HG02870 (cell line): ENCODE data around the gene GPATCH3.
"Not testable (repeated sequence)": the region's sequence is repeated elsewhere in the genome, so short reads cannot be mapped to it uniquely, and the experiment has no call there.

Source experiments
- ATAC-seq: cut with Tn5 transposase; IDR thresholded peaks from one replicate; pipeline ENCODE4 v1.9.1; 2021; ENCODE audit warnings: mild to moderate bottlenecking, moderate library complexity; ENCODE audit not compliant: unreplicated experiment

Gene GPATCH3

GRCh38 chr1:26913389-26913753 lies 13.1 kb upstream of the GPATCH3 start:
- ATAC-seq, result no peak

DNA sequence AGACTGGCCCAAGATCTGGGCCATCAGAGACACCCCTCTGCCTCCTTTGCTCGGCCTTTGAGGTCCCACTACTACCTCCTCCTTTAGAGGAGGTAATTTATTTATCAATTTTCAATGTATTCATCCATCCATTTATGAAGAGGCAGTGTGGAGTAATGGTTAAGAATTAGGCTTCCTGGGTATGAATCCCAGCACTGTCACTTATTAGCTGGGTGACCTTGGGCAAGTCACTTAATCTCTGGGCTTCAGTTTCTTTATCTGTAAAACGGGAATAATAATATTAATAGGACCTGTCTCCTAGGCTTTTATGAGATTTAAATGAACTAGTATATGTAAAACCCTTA lies 11.9 kb upstream of the GPATCH3 start:
- no peak for ATAC-seq

DNA sequence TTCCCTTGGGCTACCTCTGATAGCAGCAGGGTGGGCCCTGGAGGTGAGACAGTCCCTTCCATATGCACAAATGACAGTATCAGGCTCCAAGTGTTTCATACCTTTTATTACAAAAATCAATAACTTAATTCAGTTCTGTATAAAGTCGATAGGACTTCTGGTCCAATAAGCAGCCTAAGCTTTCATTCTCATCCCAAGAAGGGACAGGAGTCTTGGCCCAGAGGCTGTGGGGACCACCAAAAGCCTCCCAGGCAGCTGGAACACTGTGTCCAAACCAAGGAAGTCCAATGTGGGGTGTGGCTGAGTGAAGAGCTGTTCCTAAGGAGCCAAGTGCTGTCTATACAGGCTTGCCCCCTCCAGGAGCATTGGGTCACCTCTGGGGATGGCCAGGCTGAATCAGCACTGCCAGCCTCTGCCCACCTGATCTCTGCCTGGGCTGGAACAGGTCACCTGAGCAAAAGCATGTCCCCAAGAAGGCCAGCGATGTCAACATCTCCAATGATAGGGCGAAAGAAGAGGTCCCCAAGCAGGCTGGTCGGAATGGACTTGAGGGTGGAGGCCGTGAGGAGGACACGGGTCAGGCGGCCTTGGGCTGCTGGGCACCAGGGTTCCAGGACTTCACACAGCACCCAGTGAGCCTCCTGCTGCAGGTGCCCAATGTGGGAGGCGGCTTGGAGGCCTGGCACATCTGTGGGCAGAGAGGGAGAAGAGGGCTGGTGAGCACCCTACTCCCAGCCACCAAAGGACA lies 11.3 kb upstream of the GPATCH3 start:
- no peak for ATAC-seq

GRCh38 chr1:26910343-26911160 lies 10.3 kb upstream of the GPATCH3 start:
- no peak for ATAC-seq

DNA sequence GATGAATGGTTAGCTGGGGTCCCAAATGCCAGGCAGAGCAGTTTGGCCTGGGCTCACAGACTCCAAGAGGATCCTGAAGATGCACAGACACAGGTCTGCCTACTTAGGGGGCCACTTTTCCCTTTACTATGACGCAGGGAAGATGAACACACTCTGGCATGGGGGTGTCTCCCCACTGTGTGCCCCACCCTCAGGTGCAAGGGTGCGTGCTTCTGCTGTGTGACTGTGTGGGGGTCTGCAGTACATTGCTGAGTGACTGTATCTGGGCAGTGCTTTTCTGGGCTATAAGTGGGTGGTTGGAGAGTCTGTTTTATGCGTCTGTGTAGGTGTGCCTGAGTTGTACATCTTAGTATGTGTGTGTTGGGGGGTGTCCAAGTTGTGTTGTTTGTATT lies 9.7 kb upstream of the GPATCH3 start:
- ATAC-seq, result no peak

- no peak for ATAC-seq
These were observed 7.0 kb upstream of the GPATCH3 start for GRCh38 chr1:26907071-26907917.

GRCh38 chr1:26900815-26901511 lies 696 bp upstream of the GPATCH3 start:
- no peak for ATAC-seq

- ATAC-seq, result no peak
These were observed 2.9 kb downstream of the GPATCH3 start for GRCh38 chr1:26897351-26897750.

GRCh38 chr1:26894263-26894662 lies 6.0 kb downstream of the GPATCH3 start:
- no peak for ATAC-seq

- peak; percentile 18 for ATAC-seq
These were observed 9.8 kb downstream of the GPATCH3 start for GRCh38 chr1:26890467-26890796.

DNA sequence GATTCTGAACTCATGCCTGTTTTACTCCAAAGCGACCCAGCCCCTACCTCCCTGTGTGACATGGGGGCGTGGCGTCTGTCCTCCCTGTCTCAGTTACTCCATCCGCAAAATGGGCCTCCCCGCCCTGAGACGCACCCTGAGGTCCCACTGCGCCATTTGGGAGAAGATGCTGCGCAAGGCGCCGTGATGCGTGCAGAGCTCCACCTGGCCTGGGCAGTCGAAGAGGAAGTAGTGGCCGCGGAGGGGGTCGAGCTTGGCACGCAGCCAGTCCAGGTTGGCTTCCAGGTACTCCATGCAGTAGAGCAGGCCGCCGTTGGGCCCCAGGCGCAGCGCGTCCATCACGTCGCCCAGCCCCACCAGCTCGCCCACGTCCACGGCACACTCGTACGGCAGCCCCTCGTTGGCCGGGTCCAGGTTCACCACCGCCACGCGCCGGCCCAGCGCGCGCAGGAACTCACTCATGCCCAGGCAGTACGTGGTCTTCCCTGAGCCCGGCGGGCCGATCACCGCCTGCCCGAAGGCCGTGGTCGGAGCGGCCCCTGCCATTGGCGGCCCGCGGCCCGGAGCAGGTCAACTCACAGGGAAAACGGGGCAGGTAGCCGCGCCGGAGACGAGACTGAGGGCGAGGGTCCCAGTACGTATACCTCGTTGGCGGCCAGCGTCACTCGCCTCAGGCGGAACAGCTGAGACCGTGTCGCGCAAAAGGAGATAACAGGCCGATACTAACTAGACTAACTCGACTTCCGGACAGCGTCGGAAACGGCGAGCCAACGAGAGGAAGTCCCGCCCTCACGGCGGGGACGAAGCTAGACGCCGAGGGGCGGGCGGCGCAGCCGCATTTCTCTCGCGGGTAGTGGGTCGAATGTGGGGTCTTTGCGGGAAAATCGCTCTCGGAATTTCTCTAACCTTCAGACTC lies 10.5 kb downstream of the GPATCH3 start, which contains the start of gene GPN2:
TSS of gene GPN2 (minus strand) at position 733 of the 916 bp plus-strand sequence. CDS start at position 546, 187 bp downstream.
- peak; percentile 83 for ATAC-seq

DNA sequence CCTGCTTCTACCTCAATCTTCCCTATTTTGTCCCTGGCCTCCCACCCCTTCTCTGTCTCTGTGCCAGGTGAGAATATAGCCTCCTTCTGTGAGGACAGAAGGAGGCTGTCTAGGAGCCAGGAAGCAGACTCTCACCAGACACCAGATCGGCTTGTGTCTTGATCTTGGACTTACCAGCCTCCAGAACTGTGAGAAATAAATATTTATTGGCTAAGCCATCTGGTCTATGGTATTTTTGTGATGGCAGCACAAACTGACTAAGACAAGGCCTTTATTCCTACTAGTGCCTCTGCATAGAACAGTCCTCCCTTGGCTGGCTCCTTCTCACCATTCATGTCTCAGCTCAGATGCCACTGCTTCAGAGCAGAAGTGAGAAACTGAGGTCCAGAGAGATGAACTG lies 12.0 kb downstream of the GPATCH3 start:
- ATAC-seq, result no peak

DNA sequence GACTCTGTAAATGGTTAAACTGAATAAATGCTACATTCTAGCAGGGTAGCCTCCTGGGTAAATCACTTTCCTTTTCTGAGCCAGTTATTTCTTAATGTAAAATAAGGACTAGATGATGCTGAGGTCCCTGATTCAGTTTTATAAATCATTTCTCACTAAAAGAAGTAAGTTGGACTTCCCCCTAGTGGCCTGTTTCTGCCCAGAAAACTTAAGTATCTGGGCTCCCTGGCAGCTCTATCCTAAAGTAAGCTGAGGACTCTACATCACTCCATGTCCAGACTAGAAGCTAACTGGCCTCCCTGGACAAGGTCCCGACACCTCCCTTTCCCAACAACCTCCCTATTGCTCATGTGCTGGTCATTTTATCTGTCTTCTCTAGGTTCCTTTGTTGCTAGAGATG lies 13.1 kb downstream of the GPATCH3 start:
- ATAC-seq, result no peak

- ATAC-seq, result no peak
These were observed 17.4 kb downstream of the GPATCH3 start for GRCh38 chr1:26882696-26883463.

DNA sequence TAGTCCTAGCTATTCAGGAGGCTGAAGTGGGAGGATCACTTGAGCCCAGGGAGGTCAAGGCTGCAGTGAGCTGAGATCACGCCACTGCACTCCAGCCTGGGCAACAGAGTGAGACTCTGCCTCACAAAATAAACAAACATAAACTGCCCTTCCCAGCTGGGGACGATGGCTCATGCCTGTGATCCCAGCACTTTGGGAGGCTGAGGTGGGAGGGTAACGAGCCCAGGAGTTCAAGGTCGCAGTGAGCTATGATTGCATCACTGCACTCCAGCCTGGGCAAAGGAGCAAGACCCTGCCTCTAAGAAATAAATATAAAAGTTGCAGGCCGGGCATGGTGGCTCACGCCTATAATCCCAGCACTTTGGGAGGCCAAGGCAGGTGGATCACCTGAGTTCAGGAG lies 18.7 kb downstream of the GPATCH3 start:
- ATAC-seq, result not testable (repeated sequence)

GRCh38 chr1:26879793-26880192 lies 20.5 kb downstream of the GPATCH3 start:
- ATAC-seq, result no peak

DNA sequence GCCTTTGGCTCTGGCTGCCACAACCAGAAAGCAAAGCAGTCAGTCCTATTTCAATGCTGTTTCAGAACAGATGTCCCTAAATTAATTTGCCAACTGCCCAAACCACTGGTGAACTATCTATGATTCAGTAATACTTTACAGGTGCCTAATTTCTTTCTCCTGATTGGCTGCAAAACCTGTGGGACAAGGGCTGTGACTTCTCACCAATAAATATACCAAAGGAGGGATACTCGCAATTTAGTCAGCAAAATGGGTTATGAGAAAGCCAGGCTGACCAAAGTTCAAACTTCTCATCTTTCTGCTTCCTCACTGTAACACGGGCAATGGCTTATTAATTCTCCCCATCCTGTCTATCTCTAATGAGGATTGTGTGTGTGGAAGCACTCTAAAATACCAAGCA lies 22.9 kb downstream of the GPATCH3 start:
- ATAC-seq, result no peak

GRCh38 chr1:26874896-26875295 lies 25.4 kb downstream of the GPATCH3 start:
- no peak for ATAC-seq

GRCh38 chr1:26873097-26873496 lies 27.2 kb downstream of the GPATCH3 start:
- ATAC-seq, result not testable (repeated sequence)
